MCF 10A (cell line): Measurements from ENCODE around the gene MAP4K2. TPM values are rescaled to one million over a fixed set of nuclear protein-coding genes. Genes with fewer than 3 reads are reported as not detected.
A peak's percentile ranks its signal among the peaks of the same experiment; 100 is the strongest.

Experiments
- BruUV-seq: library from RNA; stranded (reverse); fragments of 400-500 nt; replicated peaks from 2 replicates; lab custom pipeline; 2021; lab: Mats Ljungman, UMichigan
- CTCF ChIA-PET: fragments of 300-600 bp; sonication (Branson Sonifier 250); formaldehyde crosslinking; extraction: SDS; loops from one replicate; lab custom pipeline; 2021; ENCODE audit warnings: antibody characterized with exemption, inconsistent platforms; lab: Yijun Ruan, JAX
- POLR2A ChIA-PET: fragments of 300-600, 350-650 bp; sonication (Branson Sonifier 250); formaldehyde crosslinking; extraction: SDS; loops from one replicate; lab custom pipeline; 2020; ENCODE audit warnings: antibody characterized with exemption, inconsistent platforms; lab: Yijun Ruan, JAX
- DNase-seq: peaks from one replicate; pipeline ENCODE4 v3.0.0-alpha.2; 2018; ENCODE audit not compliant: unreplicated experiment
- H3K27ac Mint-ChIP-seq: one replicate; pipeline ENCODE4 v1.8.0; 2022; ENCODE audit warnings: mild to moderate bottlenecking, low read depth, mixed read lengths; ENCODE audit not compliant: unreplicated experiment
- H3K27me3 Mint-ChIP-seq: one replicate; pipeline ENCODE4 v1.8.0; 2022; ENCODE audit warnings: mixed read lengths; ENCODE audit not compliant: insufficient read depth, unreplicated experiment
- H3K36me3 Mint-ChIP-seq: one replicate; pipeline ENCODE4 v1.8.0; 2022; ENCODE audit warnings: mild to moderate bottlenecking, moderate library complexity, mixed read lengths; ENCODE audit not compliant: insufficient read depth, unreplicated experiment
- H3K4me1 Mint-ChIP-seq: one replicate; pipeline ENCODE4 v1.8.0; 2022; ENCODE audit warnings: mixed read lengths; ENCODE audit not compliant: insufficient read depth, unreplicated experiment
- H3K4me3 Mint-ChIP-seq: one replicate; pipeline ENCODE4 v1.8.0; 2022; ENCODE audit warnings: mild to moderate bottlenecking, moderate library complexity, mixed read lengths; ENCODE audit not compliant: unreplicated experiment
- H3K9me3 Mint-ChIP-seq: one replicate; pipeline ENCODE4 v1.8.0; 2022; ENCODE audit warnings: mixed read lengths; ENCODE audit not compliant: unreplicated experiment
- intact Hi-C: fragments of 100-400 bp; cut with micrococcal nuclease; formaldehyde crosslinking; loops from 2 replicates; pipeline ENCODE4 v1.14.1; 2022
- total RNA-seq: library from RNA; stranded (reverse); gene quantifications from 2 replicates; pipeline ENCODE4 v1.2.3, GENCODE V29; 2022
- TF ChIP-seq, protein P1 (sequence below): fragments of 200-600 bp; IDR thresholded peaks from one replicate; pipeline ENCODE4 v1.8.0; 2022; ENCODE audit warnings: antibody characterized with exemption, mild to moderate bottlenecking; ENCODE audit not compliant: unreplicated experiment

Gene MAP4K2
- total RNA-seq, 1 experiment from 2014 or later, result 6.8 TPM

DNA sequence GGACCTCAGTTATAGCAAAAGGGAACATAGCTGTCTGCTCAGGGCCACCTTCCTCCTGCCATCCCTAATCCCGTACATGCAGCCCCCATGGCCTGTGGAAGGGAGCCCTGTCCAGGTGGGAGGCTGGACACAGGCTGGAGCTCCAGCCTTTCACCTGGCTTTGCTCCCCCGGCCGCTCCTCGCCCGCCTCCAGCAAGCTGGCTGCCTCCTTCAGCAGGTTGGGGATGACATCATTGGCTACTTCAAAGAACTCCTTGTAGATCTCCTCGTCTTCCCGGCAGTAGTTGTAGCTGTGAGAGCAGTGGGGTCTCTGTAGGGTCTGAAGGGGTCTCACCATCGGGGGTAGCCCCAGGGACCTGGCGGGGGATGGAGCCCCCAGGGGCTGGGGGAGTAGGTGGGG lies 2.5 kb upstream of the MAP4K2 start:
- peaks cover 14% of the 10 kb centered on the region for H3K4me1 Mint-ChIP-seq
- intact Hi-C loops, result no loop called here
- no peak overlapping the region for H3K4me3 Mint-ChIP-seq
- no TSS peak for BruUV-seq
- no peak overlapping the region for H3K27ac Mint-ChIP-seq
- TF ChIP-seq, protein P1, sequence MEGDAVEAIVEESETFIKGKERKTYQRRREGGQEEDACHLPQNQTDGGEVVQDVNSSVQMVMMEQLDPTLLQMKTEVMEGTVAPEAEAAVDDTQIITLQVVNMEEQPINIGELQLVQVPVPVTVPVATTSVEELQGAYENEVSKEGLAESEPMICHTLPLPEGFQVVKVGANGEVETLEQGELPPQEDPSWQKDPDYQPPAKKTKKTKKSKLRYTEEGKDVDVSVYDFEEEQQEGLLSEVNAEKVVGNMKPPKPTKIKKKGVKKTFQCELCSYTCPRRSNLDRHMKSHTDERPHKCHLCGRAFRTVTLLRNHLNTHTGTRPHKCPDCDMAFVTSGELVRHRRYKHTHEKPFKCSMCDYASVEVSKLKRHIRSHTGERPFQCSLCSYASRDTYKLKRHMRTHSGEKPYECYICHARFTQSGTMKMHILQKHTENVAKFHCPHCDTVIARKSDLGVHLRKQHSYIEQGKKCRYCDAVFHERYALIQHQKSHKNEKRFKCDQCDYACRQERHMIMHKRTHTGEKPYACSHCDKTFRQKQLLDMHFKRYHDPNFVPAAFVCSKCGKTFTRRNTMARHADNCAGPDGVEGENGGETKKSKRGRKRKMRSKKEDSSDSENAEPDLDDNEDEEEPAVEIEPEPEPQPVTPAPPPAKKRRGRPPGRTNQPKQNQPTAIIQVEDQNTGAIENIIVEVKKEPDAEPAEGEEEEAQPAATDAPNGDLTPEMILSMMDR, result no peak
- no peaks in the 10 kb centered on the region for H3K27me3 Mint-ChIP-seq
- POLR2A ChIA-PET, result no interaction called here
- CTCF ChIA-PET, result no interaction called here
- H3K9me3 Mint-ChIP-seq, result no peaks in the 10 kb centered on the region
- no peak for DNase-seq
- H3K36me3 Mint-ChIP-seq, result peaks cover 25% of the 10 kb centered on the region

DNA sequence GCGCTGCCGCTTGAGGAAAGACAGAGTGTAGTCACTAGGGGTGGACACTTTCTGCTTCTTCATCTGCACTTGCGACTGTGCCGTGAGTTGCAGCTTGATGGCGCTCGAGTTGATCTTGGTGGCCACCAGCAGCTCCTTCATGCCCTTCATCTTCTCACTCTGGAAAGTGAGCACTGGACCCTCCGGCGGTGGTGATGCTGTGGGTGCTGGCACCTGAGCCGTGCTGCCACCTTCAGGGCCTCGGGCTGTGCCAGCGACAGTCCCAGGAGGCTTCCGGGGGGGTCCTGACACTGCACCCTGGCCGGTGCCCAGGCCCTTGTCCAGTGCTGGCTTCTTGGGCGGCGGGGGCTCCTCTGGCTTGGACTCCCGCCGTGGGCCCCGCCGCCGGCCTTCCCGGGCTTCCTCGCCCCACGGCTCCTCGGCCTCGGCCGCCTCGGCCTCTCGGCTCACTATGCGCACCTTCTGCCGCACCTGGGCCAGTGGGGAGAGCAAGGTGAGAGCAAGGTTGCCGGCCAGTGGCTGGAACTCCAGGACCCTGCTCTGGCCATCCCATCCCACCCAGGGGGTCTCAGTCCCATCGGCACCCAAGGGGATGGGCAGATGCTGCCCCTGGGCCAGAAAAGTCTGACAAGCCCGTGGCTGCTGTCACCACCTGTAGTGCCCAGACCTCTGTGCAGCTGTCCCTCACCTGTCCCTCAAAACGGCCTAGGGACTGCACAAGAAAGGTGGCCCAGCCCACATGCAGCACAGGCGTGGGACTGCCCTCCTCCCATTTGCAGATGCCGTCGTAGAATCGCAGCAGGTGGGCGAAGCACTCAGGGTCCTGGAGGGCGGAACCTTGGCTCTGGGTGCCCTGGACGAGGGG lies 1.6 kb upstream of the MAP4K2 start:
- no peak for DNase-seq
- H3K27me3 Mint-ChIP-seq, result no peaks in the 10 kb centered on the region
- TF ChIP-seq, protein P1, result no peak
- ChIA-PET CTCF (interaction anchor here (0.7 to 1.5 kb wide), 4 partner anchors 37 to 202 kb away, joined by 3 to 7 read pairs (median 4); no protein-coding TSS in a partner anchor), POLR2A (interaction anchor here (0.7 to 2.4 kb wide), 9 partner anchors 10 to 81 kb away, joined by 3 to 9 read pairs (median 5); partner anchors contain the start of gene SF1)
- H3K9me3 Mint-ChIP-seq, result no peaks in the 10 kb centered on the region
- intact Hi-C loops, result no loop called here
- peak overlapping the region; percentile 81 for H3K27ac Mint-ChIP-seq
- BruUV-seq, result no TSS peak
- H3K4me1 Mint-ChIP-seq, result peaks cover 13% of the 10 kb centered on the region
- H3K36me3 Mint-ChIP-seq, result peaks cover 25% of the 10 kb centered on the region
- peak overlapping the region; percentile 88 for H3K4me3 Mint-ChIP-seq

DNA sequence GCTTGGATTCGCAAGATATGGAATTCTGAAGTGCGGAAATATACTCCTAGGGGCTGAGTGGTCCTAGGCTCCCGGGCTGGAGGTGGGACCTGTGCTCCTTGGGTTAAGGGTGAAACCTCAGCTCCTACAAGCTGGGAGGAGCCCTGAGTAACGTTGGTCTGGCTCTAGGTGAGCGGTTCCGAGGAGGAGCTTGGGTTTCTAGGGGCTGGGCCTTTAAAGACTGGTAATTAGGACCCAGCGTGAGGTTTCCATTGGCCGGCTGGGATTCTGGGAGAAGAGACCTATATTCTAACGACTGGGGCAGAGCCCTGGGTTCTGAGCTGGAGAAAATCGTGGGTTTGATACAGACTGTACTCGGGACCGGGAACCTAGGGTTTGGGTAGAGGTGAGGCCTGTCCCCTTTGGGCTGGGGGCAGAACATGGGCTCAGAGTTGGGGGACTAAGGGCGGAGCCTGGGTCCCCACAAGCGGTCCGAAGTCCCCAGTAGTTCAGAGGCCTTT lies 882 bp upstream of the MAP4K2 start:
- peak overlapping the region; percentile 88 for H3K4me3 Mint-ChIP-seq
- no peaks in the 10 kb centered on the region for H3K27me3 Mint-ChIP-seq
- H3K36me3 Mint-ChIP-seq, result peaks cover 25% of the 10 kb centered on the region
- H3K9me3 Mint-ChIP-seq, result no peaks in the 10 kb centered on the region
- intact Hi-C loops, result loop anchor here (2.0 kb wide), 1 partner anchor 41 kb away; the partner anchor contains the start of gene CDC42BPG
- POLR2A ChIA-PET, result interaction anchor here (0.7 to 2.4 kb wide), 9 partner anchors 10 to 81 kb away, joined by 3 to 9 read pairs (median 5); partner anchors contain the start of gene SF1
- H3K27ac Mint-ChIP-seq, result peak overlapping the region; percentile 81
- H3K4me1 Mint-ChIP-seq, result peaks cover 10% of the 10 kb centered on the region
- CTCF ChIA-PET, result interaction anchor here (0.5 to 1.5 kb wide), 6 partner anchors 22 to 203 kb away, joined by 3 to 7 read pairs (median 4); no protein-coding TSS in a partner anchor
- no peak for DNase-seq
- TF ChIP-seq, protein P1, result no peak
- TSS peak; percentile 61 for BruUV-seq
